Measurements from ENCODE around the gene PKHD1. TPM values are rescaled to one million over a fixed set of nuclear protein-coding genes. Genes with fewer than 3 reads are reported as not detected.
A peak's percentile ranks its signal among the peaks of the same experiment; 100 is the strongest.

PKHD1 gene
- polyA plus RNA-seq, 4 donors: under 0.01 to 1.3 TPM; not detected in 2

GRCh38 chr6:52012582-52012981 is 74.8 kb downstream of the PKHD1 start:
- Histone ChIP-seq H3K4me3 (ENCODE audit: low read depth in 1 of 3, low read length in 3 of 3) (no peak overlapping the region), H3K27ac (ENCODE audit: low read depth in 1 of 3, low read length in 2 of 3) (no peak overlapping the region), H3K4me1 (ENCODE audit: control insufficient read depth in 3 of 3, insufficient read depth in 2 of 3, low read depth in 1 of 3, low read length in 2 of 3) (peaks cover 0 to 3% (median 0%) of the 10 kb centered on the region in 3 donors), H3K9me3 (ENCODE audit: control insufficient read depth in 2 of 2, insufficient read depth in 1 of 2, low read depth in 1 of 2, low read length in 1 of 2) (no peaks in the 10 kb centered on the region), H3K27me3 (ENCODE audit: control insufficient read depth in 3 of 3, insufficient read depth in 3 of 3, low read length in 3 of 3) (no peaks in the 10 kb centered on the region), H3K36me3 (ENCODE audit: control insufficient read depth in 3 of 3, insufficient read depth in 2 of 3, low read depth in 1 of 3, low read length in 3 of 3) (no peaks in the 10 kb centered on the region)
- 88 to 95% (median 91%) methylated on average over 4 of the region's 4 CpGs for WGBS, 3 donors
- no peak for FAIRE-seq
- no peak for DNase-seq

GRCh38 chr6:52010806-52011205 is 76.6 kb downstream of the PKHD1 start:
- Histone ChIP-seq H3K36me3 (ENCODE audit: control insufficient read depth in 3 of 3, insufficient read depth in 2 of 3, low read depth in 1 of 3, low read length in 3 of 3) (no peaks in the 10 kb centered on the region), H3K4me3 (ENCODE audit: low read depth in 1 of 3, low read length in 3 of 3) (no peak overlapping the region), H3K9me3 (ENCODE audit: control insufficient read depth in 2 of 2, insufficient read depth in 1 of 2, low read depth in 1 of 2, low read length in 1 of 2) (peaks cover 0 to 3% of the 10 kb centered on the region in 2 donors), H3K4me1 (ENCODE audit: control insufficient read depth in 3 of 3, insufficient read depth in 2 of 3, low read depth in 1 of 3, low read length in 2 of 3) (no peaks in the 10 kb centered on the region), H3K27me3 (ENCODE audit: control insufficient read depth in 3 of 3, insufficient read depth in 3 of 3, low read length in 3 of 3) (no peaks in the 10 kb centered on the region), H3K27ac (ENCODE audit: low read depth in 1 of 3, low read length in 2 of 3) (no peak overlapping the region)
- DNase-seq: no peak
- 71 to 92% (median 84%) methylated on average over 1 of the region's 1 CpG for WGBS, 3 donors
- no peak for FAIRE-seq

- Histone ChIP-seq H3K27ac (ENCODE audit: low read depth in 1 of 3, low read length in 2 of 3) (no peak overlapping the region), H3K4me1 (ENCODE audit: control insufficient read depth in 3 of 3, insufficient read depth in 2 of 3, low read depth in 1 of 3, low read length in 2 of 3) (peaks cover 0 to 4% (median 0%) of the 10 kb centered on the region in 3 donors), H3K4me3 (ENCODE audit: low read depth in 1 of 3, low read length in 3 of 3) (no peak overlapping the region), H3K27me3 (ENCODE audit: control insufficient read depth in 3 of 3, insufficient read depth in 3 of 3, low read length in 3 of 3) (no peaks in the 10 kb centered on the region), H3K9me3 (ENCODE audit: control insufficient read depth in 2 of 2, insufficient read depth in 1 of 2, low read depth in 1 of 2, low read length in 1 of 2) (peaks cover 0 to 3% of the 10 kb centered on the region in 2 donors), H3K36me3 (ENCODE audit: control insufficient read depth in 3 of 3, insufficient read depth in 2 of 3, low read depth in 1 of 3, low read length in 3 of 3) (no peaks in the 10 kb centered on the region)
- no peak for DNase-seq
- no peak for FAIRE-seq
- 75 to 91% (median 86%) methylated on average over 6 of the region's 6 CpGs for WGBS, 3 donors
Observed at GRCh38 chr6:52010145-52010544, 77.3 kb downstream of the PKHD1 start.

- peaks cover 0 to 4% (median 0%) of the 10 kb centered on the region in 3 donors for H3K4me1 ChIP-seq (ENCODE audit: control insufficient read depth in 3 of 3, insufficient read depth in 2 of 3, low read depth in 1 of 3, low read length in 2 of 3)
- H3K27ac ChIP-seq (ENCODE audit: low read depth in 1 of 3, low read length in 2 of 3): no peak overlapping the region
- H3K36me3 ChIP-seq (ENCODE audit: control insufficient read depth in 3 of 3, insufficient read depth in 2 of 3, low read depth in 1 of 3, low read length in 3 of 3): no peaks in the 10 kb centered on the region
- H3K27me3 ChIP-seq (ENCODE audit: control insufficient read depth in 3 of 3, insufficient read depth in 3 of 3, low read length in 3 of 3): no peaks in the 10 kb centered on the region
- no peak overlapping the region for H3K4me3 ChIP-seq (ENCODE audit: low read depth in 1 of 3, low read length in 3 of 3)
- 51 to 64% (median 61%) methylated on average over 11 of the region's 11 CpGs for WGBS, 3 donors
- peaks cover 0 to 3% of the 10 kb centered on the region in 2 donors for H3K9me3 ChIP-seq (ENCODE audit: control insufficient read depth in 2 of 2, insufficient read depth in 1 of 2, low read depth in 1 of 2, low read length in 1 of 2)
- DNase-seq (no peak), FAIRE-seq (no peak)
Observed at GRCh38 chr6:52009466-52010140, 77.8 kb downstream of the PKHD1 start.

- no peaks in the 10 kb centered on the region for H3K36me3 ChIP-seq (ENCODE audit: control insufficient read depth in 3 of 3, insufficient read depth in 2 of 3, low read depth in 1 of 3, low read length in 3 of 3)
- no peak overlapping the region for H3K4me3 ChIP-seq (ENCODE audit: low read depth in 1 of 3, low read length in 3 of 3)
- H3K4me1 ChIP-seq (ENCODE audit: control insufficient read depth in 3 of 3, insufficient read depth in 2 of 3, low read depth in 1 of 3, low read length in 2 of 3): peaks cover 0 to 2% (median 0%) of the 10 kb centered on the region in 3 donors
- H3K9me3 ChIP-seq (ENCODE audit: control insufficient read depth in 2 of 2, insufficient read depth in 1 of 2, low read depth in 1 of 2, low read length in 1 of 2): no peaks in the 10 kb centered on the region
- H3K27me3 ChIP-seq (ENCODE audit: control insufficient read depth in 3 of 3, insufficient read depth in 3 of 3, low read length in 3 of 3): no peaks in the 10 kb centered on the region
- no peak for FAIRE-seq
- no peak overlapping the region for H3K27ac ChIP-seq (ENCODE audit: low read depth in 1 of 3, low read length in 2 of 3)
- 86 to 90% (median 88%) methylated on average over 3 of the region's 3 CpGs for WGBS, 3 donors
- DNase-seq: no peak
Observed at GRCh38 chr6:52000064-52000463, 87.3 kb downstream of the PKHD1 start.

GRCh38 chr6:51996296-51996947 is 91.0 kb downstream of the PKHD1 start:
- no peak for DNase-seq
- 78 to 90% (median 82%) methylated on average over 6 of the region's 6 CpGs for WGBS, 3 donors
- no peaks in the 10 kb centered on the region for H3K27me3 ChIP-seq (ENCODE audit: control insufficient read depth in 3 of 3, insufficient read depth in 3 of 3, low read length in 3 of 3)
- no peak overlapping the region for H3K4me3 ChIP-seq (ENCODE audit: low read depth in 1 of 3, low read length in 3 of 3)
- H3K36me3 ChIP-seq (ENCODE audit: control insufficient read depth in 3 of 3, insufficient read depth in 2 of 3, low read depth in 1 of 3, low read length in 3 of 3): no peaks in the 10 kb centered on the region
- no peaks in the 10 kb centered on the region for H3K9me3 ChIP-seq (ENCODE audit: control insufficient read depth in 2 of 2, insufficient read depth in 1 of 2, low read depth in 1 of 2, low read length in 1 of 2)
- H3K4me1 ChIP-seq (ENCODE audit: control insufficient read depth in 3 of 3, insufficient read depth in 2 of 3, low read depth in 1 of 3, low read length in 2 of 3): peaks cover 0 to 12% (median 0%) of the 10 kb centered on the region in 3 donors
- FAIRE-seq: no peak
- no peak overlapping the region for H3K27ac ChIP-seq (ENCODE audit: low read depth in 1 of 3, low read length in 2 of 3)

- H3K36me3 ChIP-seq (ENCODE audit: control insufficient read depth in 3 of 3, insufficient read depth in 2 of 3, low read depth in 1 of 3, low read length in 3 of 3): no peaks in the 10 kb centered on the region
- peak; percentile 19 to 66 for DNase-seq
- H3K9me3 ChIP-seq (ENCODE audit: control insufficient read depth in 2 of 2, insufficient read depth in 1 of 2, low read depth in 1 of 2, low read length in 1 of 2): no peaks in the 10 kb centered on the region
- H3K4me1 ChIP-seq (ENCODE audit: control insufficient read depth in 3 of 3, insufficient read depth in 2 of 3, low read depth in 1 of 3, low read length in 2 of 3): peaks cover 0 to 12% (median 0%) of the 10 kb centered on the region in 3 donors
- 10 to 43% (median 39%) methylated on average over 1 of the region's 1 CpG for WGBS, 3 donors
- no peak overlapping the region for H3K4me3 ChIP-seq (ENCODE audit: low read depth in 1 of 3, low read length in 3 of 3)
- peak overlapping the region in 1 of 3 donors; percentile 67 for H3K27ac ChIP-seq (ENCODE audit: low read depth in 1 of 3, low read length in 2 of 3)
- FAIRE-seq: no peak
- no peaks in the 10 kb centered on the region for H3K27me3 ChIP-seq (ENCODE audit: control insufficient read depth in 3 of 3, insufficient read depth in 3 of 3, low read length in 3 of 3)
Observed at GRCh38 chr6:51995214-51995755, 92.1 kb downstream of the PKHD1 start.

- no peaks in the 10 kb centered on the region for H3K9me3 ChIP-seq (ENCODE audit: control insufficient read depth in 2 of 2, insufficient read depth in 1 of 2, low read depth in 1 of 2, low read length in 1 of 2)
- no peaks in the 10 kb centered on the region for H3K27me3 ChIP-seq (ENCODE audit: control insufficient read depth in 3 of 3, insufficient read depth in 3 of 3, low read length in 3 of 3)
- DNase-seq (peak in 1 of 2 donors; percentile 31), FAIRE-seq (no peak)
- peaks cover 0 to 12% (median 0%) of the 10 kb centered on the region in 3 donors for H3K4me1 ChIP-seq (ENCODE audit: control insufficient read depth in 3 of 3, insufficient read depth in 2 of 3, low read depth in 1 of 3, low read length in 2 of 3)
- no peak overlapping the region for H3K27ac ChIP-seq (ENCODE audit: low read depth in 1 of 3, low read length in 2 of 3)
- no peak overlapping the region for H3K4me3 ChIP-seq (ENCODE audit: low read depth in 1 of 3, low read length in 3 of 3)
- WGBS, 3 donors: 53 to 65% (median 63%) methylated on average over 3 of the region's 3 CpGs
- no peaks in the 10 kb centered on the region for H3K36me3 ChIP-seq (ENCODE audit: control insufficient read depth in 3 of 3, insufficient read depth in 2 of 3, low read depth in 1 of 3, low read length in 3 of 3)
Observed at GRCh38 chr6:51992876-51993275, 94.5 kb downstream of the PKHD1 start.
